ENCODE data around the gene RPS8. TPM values are rescaled to one million over a fixed set of nuclear protein-coding genes. Genes with fewer than 3 reads are reported as not detected.
"Not testable (repeated sequence)": the region's sequence is repeated elsewhere in the genome, so short reads cannot be mapped to it uniquely, and the experiment has no call there.

RPS8 gene
- total RNA-seq, 1 donor from 2014 or later = 2,356 TPM

- Mint-ChIP-seq H3K27ac (peak overlapping the region; percentile 98), H3K27me3 (ENCODE audit: low read depth) (no peaks in the 10 kb centered on the region), H3K4me3 (ENCODE audit: low read depth) (peak overlapping the region; percentile 88), H3K36me3 (ENCODE audit: low read depth) (peaks cover 14% of the 10 kb centered on the region), H3K4me1 (ENCODE audit: low read depth) (peaks cover 28% of the 10 kb centered on the region), H3K9me3 (no peaks in the 10 kb centered on the region)
- intact Hi-C loops (cut with micrococcal nuclease) = loop anchor here (5.0 kb wide), 2 partner anchors 34 to 191 kb away; partner anchors contain the start of genes BEST4, HECTD3 and UROD
- no peak for DNase-seq (ENCODE audit: low spot score)
Observed at GRCh38 chr1:44821240-44821715, 45.9 kb downstream of the RPS8 start.

GRCh38 chr1:44822131-44822701 is 46.9 kb downstream of the RPS8 start:
- Mint-ChIP-seq H3K4me1 (ENCODE audit: low read depth) (peaks cover 27% of the 10 kb centered on the region), H3K36me3 (ENCODE audit: low read depth) (peaks cover 9% of the 10 kb centered on the region), H3K9me3 (no peaks in the 10 kb centered on the region), H3K4me3 (ENCODE audit: low read depth) (no peak overlapping the region), H3K27ac (no peak overlapping the region), H3K27me3 (ENCODE audit: low read depth) (no peaks in the 10 kb centered on the region)
- intact Hi-C loops (cut with micrococcal nuclease) = loop anchor here (5.0 kb wide), 2 partner anchors 35 to 190 kb away; partner anchors contain the start of genes BEST4, HECTD3 and UROD
- no peak for DNase-seq (ENCODE audit: low spot score)

- H3K27ac Mint-ChIP-seq = no peak overlapping the region
- peaks cover 22% of the 10 kb centered on the region for H3K4me1 Mint-ChIP-seq (ENCODE audit: low read depth)
- H3K4me3 Mint-ChIP-seq (ENCODE audit: low read depth) = no peak overlapping the region
- H3K27me3 Mint-ChIP-seq (ENCODE audit: low read depth) = no peaks in the 10 kb centered on the region
- no peak for DNase-seq (ENCODE audit: low spot score)
- peaks cover 3% of the 10 kb centered on the region for H3K36me3 Mint-ChIP-seq (ENCODE audit: low read depth)
- H3K9me3 Mint-ChIP-seq = no peaks in the 10 kb centered on the region
- intact Hi-C loops (cut with micrococcal nuclease) = loop anchor here (5.0 kb wide), 2 partner anchors 36 to 189 kb away; partner anchors contain the start of genes BEST4, HECTD3 and UROD
Observed at GRCh38 chr1:44822981-44823451, 47.7 kb downstream of the RPS8 start.

GRCh38 chr1:44824392-44824791 is 49.1 kb downstream of the RPS8 start:
- not testable (repeated sequence) for H3K4me3 Mint-ChIP-seq (ENCODE audit: low read depth); H3K36me3 Mint-ChIP-seq (ENCODE audit: low read depth); H3K27ac Mint-ChIP-seq; H3K9me3 Mint-ChIP-seq; H3K27me3 Mint-ChIP-seq (ENCODE audit: low read depth); DNase-seq (ENCODE audit: low spot score)
- peaks cover 14% of the 10 kb centered on the region for H3K4me1 Mint-ChIP-seq (ENCODE audit: low read depth)
- intact Hi-C loops (cut with micrococcal nuclease) = loop anchor here (5.0 kb wide), 2 partner anchors 37 to 188 kb away; partner anchors contain the start of genes BEST4, HECTD3 and UROD

GRCh38 chr1:44826375-44827196 is 51.2 kb downstream of the RPS8 start:
- DNase-seq (ENCODE audit: low spot score) = no peak
- intact Hi-C loops (cut with micrococcal nuclease) = no loop called here
- H3K27me3 Mint-ChIP-seq (ENCODE audit: low read depth) = no peaks in the 10 kb centered on the region
- H3K9me3 Mint-ChIP-seq = no peaks in the 10 kb centered on the region
- H3K4me1 Mint-ChIP-seq (ENCODE audit: low read depth) = no peaks in the 10 kb centered on the region
- no peaks in the 10 kb centered on the region for H3K36me3 Mint-ChIP-seq (ENCODE audit: low read depth)
- H3K27ac Mint-ChIP-seq = no peak overlapping the region
- no peak overlapping the region for H3K4me3 Mint-ChIP-seq (ENCODE audit: low read depth)

- intact Hi-C loops (cut with micrococcal nuclease) = no loop called here
- no peaks in the 10 kb centered on the region for H3K4me1 Mint-ChIP-seq (ENCODE audit: low read depth)
- H3K27ac Mint-ChIP-seq = no peak overlapping the region
- no peaks in the 10 kb centered on the region for H3K9me3 Mint-ChIP-seq
- no peaks in the 10 kb centered on the region for H3K36me3 Mint-ChIP-seq (ENCODE audit: low read depth)
- no peak for DNase-seq (ENCODE audit: low spot score)
- no peak overlapping the region for H3K4me3 Mint-ChIP-seq (ENCODE audit: low read depth)
- H3K27me3 Mint-ChIP-seq (ENCODE audit: low read depth) = no peaks in the 10 kb centered on the region
Observed at GRCh38 chr1:44827197-44828002, 52.1 kb downstream of the RPS8 start.

GRCh38 chr1:44828003-44828651 is 52.8 kb downstream of the RPS8 start:
- Mint-ChIP-seq H3K4me1 (ENCODE audit: low read depth) (no peaks in the 10 kb centered on the region), H3K9me3 (no peaks in the 10 kb centered on the region), H3K27ac (no peak overlapping the region), H3K36me3 (ENCODE audit: low read depth) (no peaks in the 10 kb centered on the region), H3K27me3 (ENCODE audit: low read depth) (no peaks in the 10 kb centered on the region), H3K4me3 (ENCODE audit: low read depth) (no peak overlapping the region)
- intact Hi-C loops (cut with micrococcal nuclease) = no loop called here
- no peak for DNase-seq (ENCODE audit: low spot score)

Other genes with a start within 250 kb of the RPS8 start
- gene TMEM53, start 101.1 kb upstream of the RPS8 start, total RNA-seq = 6.3 and 6.7 TPM in 2 replicates
- gene ARMH1, start 100.8 kb upstream of the RPS8 start, total RNA-seq = 139 and 157 TPM in 2 replicates
- not detected in 2 replicates for gene RNU5D-1, start 44.4 kb upstream of the RPS8 start, total RNA-seq
- gene KIF2C, start 35.7 kb upstream of the RPS8 start, total RNA-seq = 82.7 and 83.5 TPM in 2 replicates
- 0.91 and 1.7 TPM in 2 replicates for gene BEST4, start 12.6 kb downstream of the RPS8 start, total RNA-seq
- 128 and 135 TPM in 2 replicates for gene PLK3, start 24.8 kb downstream of the RPS8 start, total RNA-seq
- gene DYNLT4, start 31.8 kb downstream of the RPS8 start, total RNA-seq = 0.32 TPM in 1 of 2 replicates, not detected in the other
- gene BTBD19, start 33.0 kb downstream of the RPS8 start, total RNA-seq = 17.0 and 19.8 TPM in 2 replicates
- gene PTCH2, start 67.7 kb downstream of the RPS8 start, total RNA-seq = 0.59 and 0.74 TPM in 2 replicates
- gene EIF2B3, start 211.1 kb downstream of the RPS8 start, total RNA-seq = 42.6 and 43.9 TPM in 2 replicates
- gene HECTD3, start 235.8 kb downstream of the RPS8 start, total RNA-seq = 20.7 and 22.1 TPM in 2 replicates
- gene UROD, start 236.7 kb downstream of the RPS8 start, total RNA-seq = 84.8 and 85.9 TPM in 2 replicates